ENCODE data around the gene PPP1R12B.

DNA sequence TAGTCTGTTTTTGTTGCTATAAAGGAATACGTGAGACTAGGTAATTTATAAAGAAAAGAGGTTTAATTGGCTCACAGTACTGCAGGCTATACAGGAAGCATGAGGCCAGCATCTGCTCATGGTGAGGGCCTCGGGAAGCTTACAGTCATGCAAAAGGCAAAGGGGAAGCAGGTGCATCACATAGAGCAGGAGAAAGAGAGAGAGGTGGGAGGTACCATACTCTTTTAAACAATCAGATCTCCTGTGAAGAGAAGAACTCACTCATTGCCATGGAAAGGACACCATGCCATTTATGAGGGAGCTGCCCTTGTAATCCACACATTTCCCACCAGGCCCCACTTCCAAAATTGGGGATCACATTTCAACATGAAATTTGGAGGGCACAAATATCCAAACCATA, 12.7 kb downstream of the PPP1R12B start:
- TF ChIP-seq CTCF (IDR thresholded peaks at IDR 0.05) (no peak), POLR2A (IDR thresholded peaks at IDR 0.05) (no peak)
